HG02852 (cell line): ENCODE data around the gene CSNK1D.
"Not testable (repeated sequence)": the region's sequence is repeated elsewhere in the genome, so short reads cannot be mapped to it uniquely, and the experiment has no call there.

Experiments
- ATAC-seq: cut with Tn5 transposase; IDR thresholded peaks from one replicate; pipeline ENCODE4 v1.9.1; 2021; ENCODE audit warnings: mild to moderate bottlenecking, moderate library complexity; ENCODE audit not compliant: unreplicated experiment

CSNK1D gene

DNA sequence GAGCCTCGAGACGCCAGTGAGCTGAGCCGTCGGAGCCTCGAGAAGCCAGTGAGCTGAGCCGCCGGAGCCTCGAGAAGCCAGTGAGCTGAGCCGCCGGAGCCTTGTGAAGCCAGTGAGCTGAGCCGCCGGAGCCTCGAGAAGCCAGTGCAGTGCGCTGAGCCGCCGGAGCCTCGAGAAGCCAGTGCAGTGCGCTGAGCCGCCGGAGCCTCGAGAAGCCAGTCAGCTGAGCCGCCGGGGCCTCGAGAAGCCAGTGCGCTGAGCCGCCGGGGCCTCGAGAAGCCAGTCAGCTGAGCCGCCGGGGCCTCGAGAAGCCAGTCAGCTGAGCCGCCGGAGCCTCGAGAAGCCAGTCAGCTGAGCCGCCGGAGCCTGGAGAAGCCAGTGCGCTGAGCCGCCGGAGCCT, 19.4 kb downstream of the CSNK1D start:
- ATAC-seq, result not testable (repeated sequence)

DNA sequence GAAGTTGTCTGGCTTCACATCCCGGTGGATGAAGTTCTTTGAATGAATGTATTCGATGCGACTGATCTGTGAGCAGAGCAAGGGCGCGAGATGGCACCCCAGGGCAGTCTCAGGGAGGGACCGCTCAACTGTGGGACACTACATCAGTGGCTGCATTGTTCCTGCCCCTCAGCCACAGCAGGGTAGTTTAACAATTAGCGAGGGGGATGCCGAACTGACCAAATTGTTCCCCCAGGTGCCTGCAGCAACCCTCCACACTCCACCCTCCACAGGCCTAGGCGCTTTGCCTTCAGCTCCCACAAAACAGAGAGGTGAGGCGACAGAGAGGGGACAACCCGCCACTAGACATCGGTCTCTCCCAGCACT, 20.3 kb downstream of the CSNK1D start:
- no peak for ATAC-seq

DNA sequence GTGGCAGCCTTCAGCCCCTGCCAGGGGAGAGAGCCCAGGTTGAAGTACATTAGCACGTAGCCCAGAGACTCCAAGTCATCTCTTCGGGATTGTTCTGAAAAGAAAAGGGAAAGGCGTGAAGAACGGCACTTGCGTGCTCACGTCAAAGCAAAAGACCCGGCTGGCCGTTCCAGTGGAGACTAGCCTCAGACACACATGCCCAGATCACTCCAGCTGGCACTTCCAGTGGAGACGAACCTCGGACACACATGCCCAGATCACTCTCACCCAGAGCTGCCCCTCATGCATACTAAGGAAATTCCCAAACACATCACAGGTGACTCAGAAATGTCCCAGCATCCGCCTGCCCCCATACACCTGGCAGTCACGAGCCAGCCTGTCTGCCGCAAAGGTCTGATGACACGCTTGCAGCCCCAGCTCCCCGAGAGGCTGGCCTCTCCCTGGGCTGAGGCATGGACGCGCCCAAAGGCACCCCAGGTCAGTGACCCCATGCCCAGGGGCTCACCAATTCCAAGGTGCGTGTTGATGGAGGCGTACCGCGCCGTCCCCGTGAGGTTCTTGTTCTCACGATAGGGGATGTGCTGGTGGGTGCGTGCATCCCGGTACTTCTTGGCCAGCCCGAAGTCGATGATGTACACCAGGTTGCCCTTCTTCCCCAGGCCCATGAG, 20.9 kb downstream of the CSNK1D start:
- ATAC-seq, result no peak

DNA sequence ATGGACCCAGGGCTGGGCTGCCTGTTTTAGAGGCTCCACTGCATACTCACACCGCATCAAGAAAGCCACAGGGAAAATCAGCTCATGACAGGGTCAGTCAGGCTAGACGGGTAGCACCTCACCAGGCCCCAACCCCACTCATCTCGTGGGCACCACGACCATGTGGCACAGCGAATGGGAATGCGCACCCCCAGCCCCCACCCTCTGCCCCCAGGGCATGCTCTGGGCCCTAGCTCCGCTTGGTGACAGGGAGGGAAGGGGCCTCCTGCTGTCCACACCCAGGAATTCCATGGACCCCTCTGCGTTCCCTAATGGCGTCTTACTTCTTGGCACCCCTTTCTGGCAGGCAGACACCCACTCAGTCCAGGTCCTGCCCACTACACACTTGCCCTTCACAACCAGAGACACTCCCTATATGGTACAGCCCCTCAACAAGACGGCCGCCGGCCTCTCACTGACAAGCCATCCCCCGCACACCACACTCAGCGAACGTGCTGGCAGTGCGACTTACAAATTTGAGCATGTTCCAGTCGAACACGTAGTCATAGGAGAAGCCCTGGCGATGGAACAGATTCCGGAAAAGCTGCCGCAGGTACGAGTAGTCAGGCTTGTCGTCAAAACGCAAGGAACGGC, 22.5 kb downstream of the CSNK1D start:
- ATAC-seq, result no peak

DNA sequence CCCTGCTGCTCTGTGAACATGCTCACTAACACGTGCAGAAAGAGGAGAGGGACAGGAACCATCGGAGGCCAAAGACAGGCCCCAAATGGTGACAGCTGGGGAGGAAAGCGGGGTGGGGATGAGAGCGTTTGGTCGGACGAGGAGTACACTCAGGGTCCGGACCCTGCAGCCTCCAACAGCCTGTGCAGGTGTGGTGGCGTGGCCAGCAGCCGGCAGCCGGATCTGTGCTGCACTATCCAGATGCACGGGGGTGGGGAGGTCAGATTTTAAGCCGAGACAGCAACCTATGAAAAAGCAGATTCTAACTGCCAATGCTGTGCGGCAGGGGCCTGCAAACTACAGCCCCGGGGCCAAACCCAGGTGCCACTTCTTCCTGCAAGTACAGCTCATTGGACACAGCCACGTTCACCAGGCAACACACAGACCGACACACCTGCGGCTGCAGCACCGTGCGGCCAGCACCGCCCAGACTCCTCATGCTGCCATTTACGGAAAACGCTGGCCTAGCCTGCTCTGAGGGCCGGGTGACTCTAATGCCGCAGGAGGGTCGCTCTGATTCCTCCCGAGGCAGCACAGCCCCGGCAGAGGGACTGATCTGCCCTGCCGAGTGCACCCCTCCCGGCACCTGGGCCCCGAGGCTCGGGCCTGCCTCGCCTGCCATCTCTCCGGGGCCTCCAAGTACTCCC, 23.5 kb downstream of the CSNK1D start:
- ATAC-seq, result no peak

DNA sequence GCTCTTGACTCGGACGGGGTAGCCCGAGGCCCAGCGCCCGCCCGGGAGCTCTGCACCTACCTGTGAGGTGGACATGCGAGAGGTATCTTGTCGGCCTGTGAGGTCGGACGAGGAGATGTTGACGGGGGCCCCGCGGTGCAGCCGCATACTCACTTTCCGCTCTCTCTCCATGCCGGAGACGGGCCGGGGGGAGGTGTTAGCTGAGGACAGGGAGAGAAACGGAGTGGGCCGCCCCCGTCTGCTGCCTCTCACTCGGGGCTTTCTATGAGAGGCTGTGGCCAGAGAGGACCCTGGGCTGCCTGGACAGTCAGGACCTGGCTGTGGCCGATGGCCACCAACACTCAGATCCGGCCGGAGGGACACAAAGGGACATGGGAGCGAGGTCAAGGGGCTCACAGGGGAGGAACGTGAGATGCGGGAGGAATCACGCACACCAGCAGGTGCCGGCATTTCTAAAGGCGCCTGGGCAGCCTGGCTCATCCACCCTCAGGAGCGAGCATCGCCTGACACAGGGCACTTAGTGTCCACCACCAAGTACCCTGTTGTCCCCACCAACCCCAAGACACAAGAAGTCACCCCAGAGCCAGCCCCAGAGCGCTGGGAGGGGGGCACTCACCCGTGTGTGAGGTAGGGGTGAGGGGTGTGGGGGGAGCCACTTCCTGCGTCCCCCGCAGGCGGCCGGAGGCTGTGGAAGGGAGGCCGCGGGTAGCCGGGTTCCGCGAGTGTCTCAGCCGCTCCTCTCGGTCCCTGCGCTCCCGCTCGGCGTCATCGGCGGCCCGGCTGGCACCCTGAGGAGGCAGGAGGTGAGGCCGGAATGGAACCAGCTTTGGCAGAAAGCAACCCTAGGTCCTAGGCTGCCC, 24.5 kb downstream of the CSNK1D start:
- ATAC-seq, result no peak

DNA sequence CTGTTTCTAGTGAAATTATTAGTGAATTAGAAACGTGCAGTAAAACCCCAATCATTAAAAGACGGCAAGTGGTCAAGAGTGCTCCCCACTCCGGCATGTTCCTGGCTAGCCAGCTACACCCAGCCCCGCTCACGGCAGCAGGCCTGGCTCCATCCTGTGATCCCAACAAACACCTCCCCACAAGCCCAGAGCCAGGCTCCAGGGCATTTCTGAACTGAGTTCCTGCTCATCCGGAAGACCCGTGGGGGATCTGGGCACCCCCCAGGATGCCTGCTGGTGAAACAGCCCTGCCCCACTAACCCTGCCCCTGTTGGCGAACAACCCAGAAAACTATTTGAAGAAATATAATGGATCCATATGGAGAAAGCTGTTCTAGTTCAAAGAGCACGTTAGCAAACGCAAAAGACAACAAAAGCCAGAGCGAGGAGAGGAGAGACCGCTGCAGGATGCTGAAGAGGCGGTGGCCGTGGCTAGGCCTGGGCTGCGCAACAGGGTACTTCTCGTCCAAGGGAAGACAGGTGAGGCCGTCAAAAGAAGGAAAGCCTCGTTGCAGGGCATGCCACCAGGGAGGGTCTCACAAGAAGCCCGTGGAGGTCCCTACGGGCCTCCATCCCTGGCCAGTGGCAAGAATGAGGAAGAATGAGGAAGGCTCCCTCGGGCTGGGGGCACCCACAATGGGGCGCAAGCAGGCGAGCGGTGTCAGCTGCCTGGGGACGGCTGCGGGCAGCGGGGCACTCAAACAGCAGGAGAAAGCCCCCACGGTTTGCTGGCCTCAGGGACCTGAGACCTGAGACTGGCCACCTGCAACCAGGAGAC, 25.4 kb downstream of the CSNK1D start:
- ATAC-seq, result no peak

DNA sequence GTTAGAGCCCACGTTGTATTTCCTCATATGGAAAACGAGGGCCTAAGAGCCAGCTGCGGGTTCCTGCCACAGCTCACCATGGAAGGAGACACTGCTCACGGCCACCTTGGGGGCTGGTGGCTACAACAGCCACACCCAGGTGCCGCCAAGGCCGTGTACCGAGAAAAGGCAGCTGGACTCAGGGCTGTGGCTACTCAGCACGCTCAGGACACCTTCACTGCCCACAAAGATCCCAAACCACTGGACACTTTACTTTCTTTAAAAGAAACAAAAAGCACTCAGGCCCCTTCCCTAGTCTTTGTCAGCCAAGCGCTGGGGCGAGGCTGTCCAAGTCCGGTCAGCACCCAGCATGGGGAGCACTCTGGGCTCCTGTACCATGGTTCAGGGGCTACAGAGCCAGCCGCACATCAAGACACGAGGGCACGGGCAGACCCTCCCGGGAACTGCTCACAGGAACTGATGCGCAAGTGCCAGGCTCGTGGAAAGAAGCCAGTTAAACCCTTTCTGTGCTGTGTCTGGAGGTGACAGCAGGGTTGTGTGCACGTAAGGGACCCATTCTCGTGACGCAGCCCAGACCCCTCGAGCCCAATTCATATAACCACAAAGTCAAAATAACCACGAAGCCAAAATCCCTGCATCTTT, 26.2 kb downstream of the CSNK1D start:
- ATAC-seq, result no peak

DNA sequence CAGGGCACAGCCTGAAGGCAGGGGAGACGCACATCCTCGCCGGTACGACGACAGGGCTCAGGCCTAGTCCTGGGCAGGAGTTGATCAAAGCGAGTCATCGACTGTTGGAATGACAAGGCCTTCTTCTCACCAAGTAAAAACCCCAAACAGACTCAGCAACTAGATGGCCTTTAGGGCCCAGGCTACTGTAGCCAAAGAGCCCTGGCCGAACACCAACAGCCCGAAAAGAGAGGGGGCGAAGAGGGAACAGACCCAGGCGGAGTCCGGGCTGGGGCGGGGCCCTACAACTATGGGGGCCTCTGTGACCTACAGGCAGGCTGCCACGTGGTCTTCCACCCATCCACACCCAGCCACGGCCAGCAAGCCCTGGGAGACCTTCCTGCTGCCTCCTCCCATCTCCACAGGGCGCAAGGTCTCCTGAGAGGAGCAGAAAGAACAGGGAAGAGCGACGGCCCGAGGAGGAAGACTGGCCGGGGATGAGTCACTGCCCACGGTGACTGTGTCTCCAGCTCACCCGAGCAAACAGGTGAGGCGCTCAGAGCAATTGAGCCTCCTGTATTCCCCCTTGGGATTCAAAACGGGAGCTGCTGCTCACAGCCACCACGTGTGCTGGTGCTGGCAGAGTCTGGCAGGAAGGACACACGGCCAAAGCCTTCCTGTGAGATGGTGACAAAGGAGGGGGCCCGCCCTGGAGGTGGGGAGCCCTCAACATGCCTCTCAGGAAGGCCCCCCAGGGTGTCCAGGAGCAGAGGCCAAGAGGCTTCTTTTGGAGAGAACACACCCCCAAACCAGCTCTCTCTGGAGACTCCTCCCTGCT, 26.9 kb downstream of the CSNK1D start:
- ATAC-seq, result no peak

DNA sequence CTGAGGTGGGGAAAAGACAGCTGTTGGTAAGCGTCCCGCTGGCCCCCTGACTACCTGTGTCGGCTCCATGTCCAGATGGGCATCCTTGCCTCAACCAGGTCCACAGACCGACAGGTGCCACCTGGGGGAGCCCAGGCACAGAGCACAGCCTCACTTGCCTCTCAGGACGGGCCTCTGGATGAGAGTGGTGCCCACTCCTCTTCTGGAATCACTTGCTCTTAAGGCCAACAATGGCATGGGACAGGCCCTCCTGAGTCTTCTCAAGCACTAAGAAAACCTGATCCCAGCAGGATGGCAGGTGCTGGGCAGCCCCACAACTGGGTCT, 27.5 kb downstream of the CSNK1D start:
- ATAC-seq, result no peak

DNA sequence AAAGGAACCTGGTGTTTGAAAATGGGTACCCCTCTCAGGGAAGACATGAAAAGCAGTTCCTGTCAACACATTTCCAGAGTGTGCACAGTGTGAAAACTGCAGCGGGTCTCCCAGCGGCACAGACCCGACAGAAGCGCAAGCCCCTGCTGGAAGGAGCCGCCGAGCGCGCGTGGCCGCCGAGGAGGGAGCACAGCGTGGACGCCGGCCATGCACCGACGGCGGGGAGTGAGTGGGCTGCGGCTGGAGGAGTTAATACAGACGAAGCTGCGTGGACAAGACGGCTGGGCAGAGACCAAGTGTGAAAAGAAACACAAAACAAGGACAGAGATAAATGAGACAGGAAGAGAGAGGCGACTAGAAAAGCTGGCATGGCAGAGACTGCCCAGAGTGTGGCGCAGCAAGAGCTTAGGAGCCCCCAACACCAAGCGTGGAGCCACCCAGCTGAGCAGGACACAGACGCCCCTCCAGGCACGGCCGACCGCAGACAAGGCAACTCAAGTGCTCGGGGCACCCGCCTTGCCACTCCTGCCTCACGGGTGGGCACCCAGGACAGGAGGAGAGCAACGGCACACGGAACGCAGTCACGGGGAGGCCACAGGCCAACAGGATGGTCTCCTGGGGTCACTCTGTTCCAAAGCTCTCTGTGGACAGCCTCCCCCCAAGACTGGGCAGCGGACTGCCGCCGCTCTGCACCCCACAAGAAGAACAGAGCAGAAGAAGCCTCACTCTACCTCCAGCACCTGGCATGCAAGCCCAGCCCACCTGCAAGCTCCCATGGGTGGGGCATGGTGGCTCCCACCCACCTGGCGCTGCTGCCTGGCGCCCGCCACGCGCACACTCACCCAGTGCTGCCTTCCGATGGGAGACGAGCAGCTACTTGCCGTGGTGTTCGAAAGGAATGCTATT, 28.1 kb downstream of the CSNK1D start:
- no peak for ATAC-seq

DNA sequence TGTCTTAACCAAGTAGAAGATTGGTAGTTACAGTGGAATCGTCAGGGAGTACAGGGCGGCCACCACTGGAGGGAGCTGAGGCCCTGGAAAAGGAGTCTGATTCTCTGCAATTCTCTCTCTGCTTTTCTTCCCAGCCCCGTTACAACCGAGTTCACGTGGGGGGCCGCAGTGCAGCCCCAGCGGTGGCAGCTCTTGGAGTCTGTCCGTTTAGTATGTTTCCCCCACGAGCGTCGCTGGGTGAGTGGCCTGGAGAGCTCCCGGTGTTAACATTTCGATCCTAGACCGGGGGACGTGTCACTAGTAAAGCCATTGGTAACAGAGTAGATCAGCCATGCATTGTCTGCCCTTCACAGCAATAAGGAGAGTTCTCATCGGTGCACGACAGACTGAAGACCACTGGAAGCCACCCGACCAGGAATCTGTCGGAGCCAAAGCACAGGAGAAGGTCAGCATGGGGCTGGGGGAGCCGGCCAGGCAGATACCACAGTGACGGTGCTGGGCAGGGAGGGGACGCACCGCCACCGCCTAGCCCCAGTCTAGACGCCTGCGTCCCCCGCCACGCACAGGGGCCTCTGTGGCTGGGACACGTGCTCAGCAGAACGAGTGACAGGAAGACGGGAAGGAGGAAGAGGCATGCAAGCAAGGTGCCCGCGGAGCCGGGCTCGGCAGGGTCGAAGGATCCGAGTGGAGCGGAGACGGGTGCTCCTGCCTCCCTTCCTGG, 28.9 kb downstream of the CSNK1D start:
- ATAC-seq, result no peak

DNA sequence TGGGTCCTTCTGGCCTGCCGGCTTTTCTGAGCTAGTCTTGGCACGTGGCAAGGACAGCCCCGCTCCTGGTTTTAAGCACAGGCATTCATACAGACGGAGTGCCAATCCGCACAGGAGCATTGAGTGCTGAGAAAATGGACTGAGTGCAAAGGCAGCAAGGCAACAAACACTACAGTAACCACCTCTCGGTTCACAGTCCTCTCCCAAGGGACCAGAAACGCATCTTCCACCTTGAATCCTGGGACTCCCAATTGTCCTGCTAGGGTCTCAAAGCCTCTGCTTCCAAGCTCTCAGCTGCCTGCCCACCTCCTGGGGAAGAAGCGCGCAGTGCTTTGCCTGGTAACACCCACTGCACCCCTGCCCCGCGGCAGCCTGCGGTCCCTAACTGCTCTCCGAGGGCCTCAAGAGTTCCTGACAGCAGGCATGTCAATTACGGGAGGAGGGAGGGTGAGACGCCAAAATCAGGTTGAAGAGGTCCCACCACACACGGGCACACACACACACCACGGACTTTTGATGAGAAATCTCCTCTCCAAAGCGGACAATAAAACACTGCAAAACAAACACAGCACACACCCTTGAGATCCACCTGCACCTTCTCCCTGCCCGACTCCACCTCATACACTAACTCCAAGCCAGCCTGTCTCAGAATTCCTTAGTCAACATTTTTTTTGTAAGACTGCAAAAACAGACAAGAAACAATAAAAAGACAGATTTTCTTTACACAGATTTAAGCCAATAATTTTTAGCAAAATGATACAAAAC, 29.7 kb downstream of the CSNK1D start:
- no peak for ATAC-seq

DNA sequence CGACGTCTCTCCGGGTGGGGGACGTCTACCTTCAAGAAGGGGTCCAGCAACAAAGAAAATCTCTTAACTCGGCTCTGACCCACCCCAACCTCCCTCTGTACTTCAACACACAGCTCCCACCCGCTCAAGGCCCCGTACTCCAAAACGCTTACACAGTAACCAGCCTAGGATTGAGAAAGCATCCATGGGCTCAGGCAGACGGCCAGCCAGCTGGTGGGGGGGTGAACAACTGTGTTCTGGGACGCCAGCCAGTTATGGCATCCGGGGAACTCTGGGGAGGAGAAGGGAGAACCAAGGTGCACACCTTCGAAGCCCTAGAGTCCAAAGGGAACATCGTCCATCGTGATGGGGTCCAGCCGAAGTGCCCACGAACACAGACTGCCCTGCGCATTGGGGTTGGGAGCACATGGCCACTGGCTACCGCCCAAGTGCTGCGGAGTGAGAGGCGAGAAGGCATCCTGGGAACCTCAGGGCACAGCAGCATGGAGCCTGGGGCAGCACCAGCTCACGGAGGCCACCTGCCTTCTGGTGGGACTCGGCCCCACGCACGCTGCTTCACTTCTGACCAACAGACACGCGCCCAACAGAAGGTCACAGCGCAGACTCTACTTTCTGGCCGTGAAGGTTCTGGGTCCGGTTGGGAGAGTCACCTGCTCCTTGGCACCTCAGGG, 30.4 kb downstream of the CSNK1D start:
- no peak for ATAC-seq

DNA sequence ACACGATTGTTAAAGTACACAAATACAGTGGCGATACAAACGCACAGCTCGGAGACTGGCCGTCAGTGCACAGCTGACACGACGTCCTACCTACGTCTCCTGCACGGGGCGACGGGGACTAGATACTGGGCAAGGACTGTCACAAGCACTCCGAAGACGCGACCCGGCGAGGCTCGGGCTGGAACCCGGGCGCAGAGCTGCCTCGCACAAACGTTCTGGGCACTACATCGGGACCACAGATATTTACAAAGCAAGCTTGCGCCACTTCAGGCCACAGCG, 30.9 kb downstream of the CSNK1D start:
- no peak for ATAC-seq

DNA sequence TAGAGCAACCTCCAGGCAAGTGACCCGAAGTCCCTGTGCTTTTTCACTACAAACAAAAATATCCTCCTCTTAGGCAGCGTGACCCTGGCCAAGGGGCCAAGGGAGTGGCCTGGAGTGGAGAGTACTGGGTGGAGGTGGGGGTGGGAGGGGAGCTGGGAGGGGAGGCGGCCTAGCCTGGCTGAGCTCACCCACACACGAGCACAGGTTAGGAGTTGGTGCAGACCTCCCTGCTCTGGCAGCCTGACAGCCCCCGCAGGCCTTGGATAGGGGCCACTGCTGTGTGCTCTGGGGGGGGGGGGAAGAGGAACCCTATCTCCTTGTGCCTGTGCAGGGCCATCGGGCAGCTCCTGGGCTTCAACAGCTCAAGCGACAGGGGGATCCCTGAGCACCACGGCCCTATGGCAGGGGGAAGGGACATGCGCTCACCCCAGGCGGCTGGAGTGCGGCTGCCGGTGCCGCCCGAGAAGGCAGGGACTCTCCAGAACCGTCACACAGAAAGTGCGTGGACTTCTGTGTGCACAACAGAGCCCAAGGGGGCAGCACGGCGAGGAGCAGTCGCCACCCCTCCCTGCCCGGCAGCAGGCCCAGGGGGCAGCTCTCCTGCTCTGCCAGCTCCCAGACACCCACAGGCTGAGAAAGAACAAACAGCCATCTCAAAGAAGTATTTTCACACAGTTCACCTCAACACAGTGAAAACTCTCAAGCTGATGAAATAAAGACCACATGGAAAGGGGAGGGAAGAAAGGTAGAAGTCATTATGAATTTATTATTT, 31.4 kb downstream of the CSNK1D start:
- no peak for ATAC-seq
